HL-60 (cell line): ENCODE measurements around the gene FLT3LG.

Experiments used
- CTCF ChIP-seq: IDR thresholded peaks from one replicate; pipeline ENCODE4 v1.5.1; 2011; ENCODE audit warnings: low read length, control low read depth, inconsistent platforms; ENCODE audit not compliant: insufficient read depth
- GABPA ChIP-seq: IDR thresholded peaks from 2 replicates; pipeline ENCODE4 v1.6.1; 2012; ENCODE audit warnings: low read depth
- POLR2AphosphoS5 ChIP-seq: IDR thresholded peaks from 2 replicates; pipeline ENCODE4 v1.6.1; 2012; ENCODE audit warnings: low read depth
- REST ChIP-seq: IDR thresholded peaks from 2 replicates; pipeline ENCODE4 v1.6.1; 2012; ENCODE audit warnings: low read depth; ENCODE audit not compliant: insufficient replicate concordance
- SPI1 ChIP-seq: IDR thresholded peaks from 2 replicates; pipeline ENCODE4 v1.6.1; 2012; ENCODE audit warnings: low read depth, mild to moderate bottlenecking, borderline replicate concordance

- no peak for TF ChIP-seq CTCF
- TF ChIP-seq REST = no peak
- no peak for TF ChIP-seq POLR2AphosphoS5
- no peak for TF ChIP-seq GABPA
- no peak for TF ChIP-seq SPI1
Measured at GRCh38 chr19:49475191-49475917, 1.3 kb downstream of the FLT3LG start.
